HepG2 (cell line): ENCODE results near the gene RCC2.

Experiments
- EP300 ChIP-seq, 3 experiments: sonication (generic) in 1 of 3; formaldehyde crosslinking in 1 of 3; IDR thresholded peaks; 2 replicates each; pipeline versions ENCODE4 v1.5.1 to v1.6.1; 2011 to 2020; ENCODE audit warnings: low read depth in 2 of 3, low read length in 2 of 3, borderline replicate concordance in 1 of 3, improper control_type of control experiment in 1 of 3, mild to moderate bottlenecking in 1 of 3, missing genetic modification reagents in 1 of 3, moderate library complexity in 1 of 3
- POLR2A ChIP-seq, 2 experiments: IDR thresholded peaks; 2 replicates each; pipeline ENCODE4 v1.6.1; 2011; ENCODE audit warnings: low read depth in 2 of 2, low read length in 2 of 2, mild to moderate bottlenecking in 1 of 2, moderate library complexity in 1 of 2; ENCODE audit not compliant: insufficient read depth in 1 of 2
- TF ChIP-seq, protein P1 (sequence below): sonication (generic); formaldehyde crosslinking; IDR thresholded peaks from 2 replicates; pipeline ENCODE4 v1.5.0; 2020; ENCODE audit warnings: mild to moderate bottlenecking, missing genetic modification reagents, moderate library complexity

GRCh38 chr1:17442841-17443240 lies 3.4 kb upstream of the RCC2 start:
- TF ChIP-seq POLR2A (IDR thresholded peaks at IDR 0.05; ENCODE audit: insufficient read depth in 1 of 2, low read depth in 2 of 2, low read length in 2 of 2) (no peak), EP300 (IDR thresholded peaks at IDR 0.05; ENCODE audit: low read depth in 2 of 2, low read length in 2 of 2) (no peak), EP300 (CRISPR knock-in tag; IDR thresholded peaks at IDR 0.05; ENCODE audit: borderline replicate concordance) (no peak)
- TF ChIP-seq, protein P1, sequence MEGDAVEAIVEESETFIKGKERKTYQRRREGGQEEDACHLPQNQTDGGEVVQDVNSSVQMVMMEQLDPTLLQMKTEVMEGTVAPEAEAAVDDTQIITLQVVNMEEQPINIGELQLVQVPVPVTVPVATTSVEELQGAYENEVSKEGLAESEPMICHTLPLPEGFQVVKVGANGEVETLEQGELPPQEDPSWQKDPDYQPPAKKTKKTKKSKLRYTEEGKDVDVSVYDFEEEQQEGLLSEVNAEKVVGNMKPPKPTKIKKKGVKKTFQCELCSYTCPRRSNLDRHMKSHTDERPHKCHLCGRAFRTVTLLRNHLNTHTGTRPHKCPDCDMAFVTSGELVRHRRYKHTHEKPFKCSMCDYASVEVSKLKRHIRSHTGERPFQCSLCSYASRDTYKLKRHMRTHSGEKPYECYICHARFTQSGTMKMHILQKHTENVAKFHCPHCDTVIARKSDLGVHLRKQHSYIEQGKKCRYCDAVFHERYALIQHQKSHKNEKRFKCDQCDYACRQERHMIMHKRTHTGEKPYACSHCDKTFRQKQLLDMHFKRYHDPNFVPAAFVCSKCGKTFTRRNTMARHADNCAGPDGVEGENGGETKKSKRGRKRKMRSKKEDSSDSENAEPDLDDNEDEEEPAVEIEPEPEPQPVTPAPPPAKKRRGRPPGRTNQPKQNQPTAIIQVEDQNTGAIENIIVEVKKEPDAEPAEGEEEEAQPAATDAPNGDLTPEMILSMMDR (CRISPR knock-in tag) = no peak
